Prostate gland (tissue), 2 donors: ENCODE measurements around the gene ARL5C. TPM values are rescaled to one million over a fixed set of nuclear protein-coding genes. Genes with fewer than 3 reads are reported as not detected.
A peak's percentile ranks its signal among the peaks of the same experiment; 100 is the strongest.

Experiments
- DNase-seq: peaks from one replicate; pipeline ENCODE4 v3.0.0-alpha.2; 2019; ENCODE audit warnings: low spot score
- H3K27ac ChIP-seq, 2 donors: fragments of 200-600 bp; sonication (generic); 2 replicates each; pipeline ENCODE4 v1.5.1; 2017 to 2019
- H3K27me3 ChIP-seq: fragments of 200-600 bp; sonication (generic); replicated peaks from 2 replicates; pipeline ENCODE4 v1.5.1; 2019; ENCODE audit not compliant: insufficient read depth
- H3K36me3 ChIP-seq, 2 donors: fragments of 200-600 bp; sonication (generic); 1 replicate in 1 of 2; 2 replicates in 1 of 2; pipeline versions ENCODE4 v1.5.1 to v1.8.1; 2017 to 2019
- H3K4me1 ChIP-seq: fragments of 200-600 bp; sonication (generic); replicated peaks from 2 replicates; pipeline ENCODE4 v1.5.1; 2019
- H3K4me3 ChIP-seq, 2 donors: fragments of 200-600 bp; sonication (generic); 2 replicates each; pipeline ENCODE4 v1.5.1; 2017 to 2019
- H3K9me3 ChIP-seq: fragments of 200-600 bp; sonication (generic); 2 replicates; pipeline ENCODE4 v1.5.1; 2017
- POLR2A ChIP-seq: fragments of 450-650 bp; IDR thresholded peaks from one replicate; pipeline ENCODE4 v1.6.1; 2016; ENCODE audit warnings: antibody characterized with exemption, mild to moderate bottlenecking
- POLR2AphosphoS5 ChIP-seq: sonication (generic); formaldehyde crosslinking; IDR thresholded peaks from one replicate; pipeline ENCODE4 v1.6.1; 2017; ENCODE audit warnings: antibody characterized with exemption
- WGBS: methylation state at CpG from one replicate; pipeline ENCODE4 v1.1.5; 2018; 5-methylcytosine and 5-hydroxymethylcytosine counted together
- intact Hi-C: fragments of 100-400 bp; cut with DNase I; formaldehyde crosslinking; loops from one replicate; pipeline ENCODE4 v1.14.2; 2022
- total RNA-seq, 2 donors: library from RNA; depleted of rRNA; stranded (reverse); fragments of >200 nt; gene quantifications; one replicate each; pipeline ENCODE4 v1.1.0, GENCODE V29; 2016
- TF ChIP-seq, protein P1 (sequence below), 4 experiments: fragments of 200-600 bp in 2 of 4; fragments of 450-650 bp in 2 of 4; sonication (generic) in 2 of 4; IDR thresholded peaks; 1 replicate in 3 of 4; 2 replicates in 1 of 4; pipeline ENCODE4 v1.5.1; 2016 to 2019; ENCODE audit warnings: antibody characterized with exemption in 4 of 4, mild to moderate bottlenecking in 2 of 4, moderate library complexity in 2 of 4

ARL5C gene
- total RNA-seq, 2 donors from 2014 or later: not detected

DNA sequence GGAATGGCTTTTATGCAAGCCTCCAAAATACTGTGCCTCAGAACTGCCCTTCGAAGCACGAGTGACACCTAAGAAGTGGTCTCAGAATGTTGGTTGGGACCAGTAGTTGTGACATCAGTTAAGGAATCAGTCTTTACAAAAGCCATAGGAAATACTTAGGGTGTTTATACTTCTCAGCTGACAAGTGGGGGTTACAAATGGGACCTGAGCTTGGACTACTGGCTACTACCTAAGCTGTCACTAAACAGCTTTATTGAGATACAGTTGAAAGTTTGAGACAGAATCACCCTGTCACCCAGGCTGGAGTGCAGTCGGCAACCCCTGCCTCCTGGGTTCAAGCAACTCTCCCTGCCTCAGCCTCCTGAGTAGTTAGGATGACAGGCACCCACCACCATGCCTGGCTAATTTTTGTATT lies 39.2 kb upstream of the ARL5C start:
- Histone ChIP-seq H3K27me3 (no peaks in the 10 kb centered on the region), H3K4me1 (peaks cover 21% of the 10 kb centered on the region), H3K36me3 (peaks cover 11 to 22% of the 10 kb centered on the region in 2 donors), H3K27ac (no peak overlapping the region), H3K4me3 (no peak overlapping the region), H3K9me3 (no peaks in the 10 kb centered on the region)
- 85% methylated on average over 3 of the region's 3 CpGs for WGBS
- intact Hi-C loops: loop anchor here (5.0 kb wide), 1 partner anchor 37 kb away; no protein-coding TSS in a partner anchor
- TF ChIP-seq POLR2A: no peak
- TF ChIP-seq, protein P1, sequence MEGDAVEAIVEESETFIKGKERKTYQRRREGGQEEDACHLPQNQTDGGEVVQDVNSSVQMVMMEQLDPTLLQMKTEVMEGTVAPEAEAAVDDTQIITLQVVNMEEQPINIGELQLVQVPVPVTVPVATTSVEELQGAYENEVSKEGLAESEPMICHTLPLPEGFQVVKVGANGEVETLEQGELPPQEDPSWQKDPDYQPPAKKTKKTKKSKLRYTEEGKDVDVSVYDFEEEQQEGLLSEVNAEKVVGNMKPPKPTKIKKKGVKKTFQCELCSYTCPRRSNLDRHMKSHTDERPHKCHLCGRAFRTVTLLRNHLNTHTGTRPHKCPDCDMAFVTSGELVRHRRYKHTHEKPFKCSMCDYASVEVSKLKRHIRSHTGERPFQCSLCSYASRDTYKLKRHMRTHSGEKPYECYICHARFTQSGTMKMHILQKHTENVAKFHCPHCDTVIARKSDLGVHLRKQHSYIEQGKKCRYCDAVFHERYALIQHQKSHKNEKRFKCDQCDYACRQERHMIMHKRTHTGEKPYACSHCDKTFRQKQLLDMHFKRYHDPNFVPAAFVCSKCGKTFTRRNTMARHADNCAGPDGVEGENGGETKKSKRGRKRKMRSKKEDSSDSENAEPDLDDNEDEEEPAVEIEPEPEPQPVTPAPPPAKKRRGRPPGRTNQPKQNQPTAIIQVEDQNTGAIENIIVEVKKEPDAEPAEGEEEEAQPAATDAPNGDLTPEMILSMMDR (IDR thresholded peaks at IDR 0.05): no peak
- no peak for DNase-seq

DNA sequence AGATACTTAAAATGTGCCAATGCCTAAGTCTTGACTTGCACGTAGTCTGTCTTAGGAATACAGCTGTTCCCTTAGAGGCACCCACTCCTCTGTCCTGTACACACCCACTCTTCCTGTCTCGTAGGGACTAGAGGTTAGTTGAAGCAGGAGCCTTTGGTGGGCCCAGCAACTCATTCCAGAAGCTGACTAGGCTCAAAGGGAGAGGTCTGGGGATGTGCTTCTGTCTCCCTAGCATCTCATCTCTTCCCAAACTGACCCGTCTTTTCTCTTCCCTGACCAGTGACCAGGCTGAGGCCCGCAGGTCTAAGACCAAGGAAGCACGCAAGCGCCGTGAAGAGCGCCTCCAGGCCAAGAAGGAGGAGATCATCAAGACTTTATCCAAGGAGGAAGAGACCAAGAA lies 38.3 kb upstream of the ARL5C start:
- Histone ChIP-seq H3K27me3 (no peaks in the 10 kb centered on the region), H3K9me3 (no peaks in the 10 kb centered on the region), H3K4me1 (peaks cover 12% of the 10 kb centered on the region), H3K36me3 (peaks cover 11 to 22% of the 10 kb centered on the region in 2 donors), H3K4me3 (no peak overlapping the region), H3K27ac (no peak overlapping the region)
- intact Hi-C loops: no loop called here
- no peak for DNase-seq
- 79% methylated on average over 8 of the region's 8 CpGs for WGBS
- TF ChIP-seq POLR2AphosphoS5 (no peak), POLR2A (no peak)
- TF ChIP-seq, protein P1 (IDR thresholded peaks at IDR 0.05): no peak

DNA sequence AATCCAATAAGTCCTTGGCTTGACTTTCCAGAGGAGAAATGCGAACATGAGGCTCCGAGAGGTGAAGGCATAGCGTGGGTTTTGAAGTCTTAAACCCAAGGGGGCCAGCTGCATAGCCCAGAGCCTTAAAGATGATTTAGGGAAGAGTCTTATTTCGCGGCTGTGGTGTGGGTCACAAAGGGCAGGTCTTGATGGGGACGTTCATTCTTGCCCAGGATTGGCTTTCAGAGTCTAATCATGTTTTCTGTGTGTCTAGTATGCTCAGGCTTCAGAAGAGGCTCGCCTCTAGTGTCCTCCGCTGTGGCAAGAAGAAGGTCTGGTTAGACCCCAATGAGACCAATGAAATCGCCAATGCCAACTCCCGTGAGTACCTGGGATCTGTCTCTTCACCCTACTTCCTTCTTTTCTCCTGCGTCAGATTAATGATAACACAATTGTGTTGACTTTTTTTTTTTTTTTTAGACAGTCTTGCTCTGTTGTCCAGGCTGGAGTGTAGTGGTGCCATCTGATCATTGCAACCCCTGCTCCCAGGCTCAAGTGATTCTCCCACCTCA lies 35.1 kb upstream of the ARL5C start:
- Histone ChIP-seq H3K9me3 (no peaks in the 10 kb centered on the region), H3K27me3 (no peaks in the 10 kb centered on the region), H3K4me3 (peak overlapping the region; percentile 77 to 88), H3K36me3 (peaks cover 11 to 22% of the 10 kb centered on the region in 2 donors), H3K4me1 (peaks cover 6% of the 10 kb centered on the region), H3K27ac (peak overlapping the region; percentile 95 to 96)
- WGBS: 33% methylated on average over 11 of the region's 11 CpGs
- intact Hi-C loops: no loop called here
- no peak for DNase-seq
- TF ChIP-seq POLR2A: no peak
- TF ChIP-seq, protein P1 (IDR thresholded peaks at IDR 0.05): no peak
- TF ChIP-seq POLR2AphosphoS5: no peak

DNA sequence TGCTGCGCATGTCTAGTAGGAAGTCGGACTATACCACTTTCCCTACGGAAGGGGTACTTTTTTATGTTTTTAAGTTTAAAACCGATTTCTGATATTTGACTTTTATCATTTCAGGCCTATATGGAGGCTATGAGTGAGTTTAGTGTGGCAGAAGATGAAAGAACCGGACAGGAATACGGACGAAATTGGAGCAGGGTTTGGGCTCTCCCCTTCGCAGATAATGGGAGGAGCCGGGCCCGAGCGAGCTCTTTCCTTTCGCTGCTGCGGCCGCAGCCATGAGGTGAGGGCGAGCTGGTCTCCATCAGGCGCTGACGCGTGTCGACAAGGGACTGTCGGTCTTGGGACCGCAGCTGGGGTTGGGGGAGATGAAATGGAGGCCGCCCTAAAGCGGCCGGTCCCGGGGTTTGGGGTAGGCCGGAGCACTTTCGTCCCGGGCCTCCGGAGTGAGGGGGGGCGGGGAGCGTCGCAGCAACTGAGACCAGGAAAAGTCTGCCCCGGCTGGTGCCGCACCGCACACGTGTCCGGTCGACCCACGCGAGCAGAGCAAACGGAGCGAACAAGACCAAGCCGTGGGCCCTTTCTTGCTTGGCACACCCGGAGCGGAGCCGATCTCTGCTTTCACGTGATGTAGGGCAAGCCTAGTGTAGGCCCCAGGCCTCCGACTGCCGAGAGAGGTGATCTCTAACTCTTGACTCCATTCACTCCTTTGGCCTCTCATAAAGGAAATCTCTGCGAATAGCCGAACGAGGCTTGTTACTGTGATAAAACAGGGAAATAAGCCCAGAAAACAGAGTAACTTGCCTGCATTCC lies 34.3 kb upstream of the ARL5C start, which contains the start of gene RPL19:
RPL19 (plus strand) TSS at position 214 of the 810 bp plus-strand sequence; CDS start at position 276, 62 bp downstream.
- Histone ChIP-seq H3K9me3 (no peaks in the 10 kb centered on the region), H3K4me3 (peak within 1 kb of the TSS; percentile 77 to 88), H3K36me3 (peaks cover 11 to 22% of the 10 kb centered on the region in 2 donors), H3K27ac (peak within 1 kb of the TSS; percentile 95 to 96), H3K27me3 (no peaks in the 10 kb centered on the region), H3K4me1 (peaks cover 6% of the 10 kb centered on the region)
- intact Hi-C loops: no loop called here
- WGBS: 0% methylated on average over 43 of the region's 52 CpGs
- DNase-seq: peak; percentile 62
- TF ChIP-seq, protein P1 (IDR thresholded peaks at IDR 0.05): no peak
- TF ChIP-seq POLR2A: no peak
- TF ChIP-seq POLR2AphosphoS5: peak; percentile 70
